GM18868 (cell line): ENCODE data around the gene PRICKLE1.
A peak's percentile ranks its signal among the peaks of the same experiment; 100 is the strongest.

ENCODE experiments used
- ATAC-seq: cut with Tn5 transposase; IDR thresholded peaks from one replicate; pipeline ENCODE4 v1.9.1; 2021; ENCODE audit warnings: mild to moderate bottlenecking, moderate library complexity; ENCODE audit not compliant: unreplicated experiment

The PRICKLE1 gene

DNA sequence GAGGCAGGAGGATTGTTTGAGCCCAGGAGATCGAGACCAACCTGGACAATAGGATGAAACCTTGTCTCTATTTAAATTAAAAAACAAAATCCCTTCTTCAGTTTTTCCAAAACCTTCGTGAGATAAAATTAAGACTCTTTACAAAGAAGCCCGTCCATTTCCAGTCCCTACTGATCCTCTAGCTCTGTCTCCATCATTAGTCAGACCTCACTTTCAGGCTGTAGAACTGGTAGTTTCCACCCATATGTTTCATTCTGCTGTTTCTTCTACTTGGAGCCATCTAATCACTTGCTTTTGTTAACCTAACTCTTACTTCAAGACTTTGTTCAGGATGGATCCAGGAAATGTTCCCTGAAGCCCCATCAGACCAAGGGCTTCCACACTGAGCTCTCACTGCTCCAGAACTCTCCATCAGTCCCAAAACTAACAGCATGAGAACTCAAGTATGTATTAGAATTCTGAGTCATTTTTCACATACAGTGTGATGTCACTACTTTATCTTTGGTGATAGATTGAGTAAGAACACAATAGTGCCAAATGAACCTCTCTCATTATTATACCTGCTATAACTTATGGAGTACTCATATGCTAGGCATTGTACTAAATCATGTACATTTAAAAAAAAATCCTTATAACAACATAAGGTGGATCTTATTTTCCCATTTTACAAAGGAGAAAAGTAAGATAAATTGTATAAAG is 90.8 kb downstream of the PRICKLE1 start:
- peak; percentile 51 for ATAC-seq

DNA sequence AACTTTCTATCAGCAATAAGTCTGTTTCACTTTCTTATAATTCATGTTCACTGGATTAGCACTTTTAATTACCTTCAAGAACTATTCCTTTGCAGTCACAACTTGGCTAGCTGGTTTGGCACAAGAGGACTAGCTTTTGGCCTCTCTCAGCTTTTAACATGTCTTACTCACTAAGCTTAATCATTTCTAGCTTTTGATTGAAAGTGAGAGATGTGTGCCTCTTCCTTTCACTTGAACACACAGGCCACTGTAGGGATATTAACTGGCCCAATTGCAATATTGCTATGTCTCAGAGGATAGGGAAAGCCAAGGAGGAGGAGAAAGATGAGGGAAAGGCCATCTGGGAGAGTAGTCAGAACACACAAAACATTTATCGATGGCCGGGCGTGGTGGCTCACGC is 92.7 kb downstream of the PRICKLE1 start:
- ATAC-seq: no peak

DNA sequence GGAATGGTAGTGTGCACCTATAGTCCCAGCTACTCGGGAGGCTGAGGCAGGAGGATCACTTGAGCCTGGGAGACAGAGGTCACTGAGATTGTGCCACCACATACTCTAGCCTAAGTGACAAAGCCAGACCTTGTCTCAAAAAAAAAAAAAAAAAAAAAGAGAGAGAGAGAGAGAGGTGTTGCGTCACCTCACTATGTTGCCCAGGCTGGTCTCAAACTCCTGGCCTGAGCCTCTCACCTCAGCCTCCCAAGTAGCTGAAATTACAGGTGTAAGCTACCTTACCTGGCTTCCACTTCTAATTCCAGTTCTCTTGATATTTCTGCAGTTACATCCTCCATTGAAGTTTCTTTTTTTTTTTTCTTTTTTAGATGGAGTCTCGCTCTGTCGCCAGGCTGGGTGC is 94.3 kb downstream of the PRICKLE1 start:
- no peak for ATAC-seq

DNA sequence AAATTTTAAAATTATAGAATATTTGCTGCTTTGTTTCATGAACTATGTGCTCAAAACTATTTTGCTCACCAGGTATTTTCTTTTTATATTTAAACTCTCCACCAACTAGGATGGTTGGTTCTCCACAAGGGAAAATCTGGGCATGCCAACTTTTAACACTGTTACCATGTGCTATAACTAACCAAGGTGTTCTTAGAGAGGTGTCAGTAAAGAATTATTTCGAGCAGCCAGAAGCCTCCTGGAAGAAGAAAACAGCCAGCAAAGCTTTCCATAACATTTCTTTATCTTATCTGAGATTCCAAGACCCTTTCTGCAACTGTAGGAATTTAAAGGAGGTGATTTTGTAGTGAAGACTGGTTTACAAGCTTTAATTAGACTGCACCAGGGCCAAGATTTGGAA is 97.3 kb downstream of the PRICKLE1 start:
- ATAC-seq: no peak

DNA sequence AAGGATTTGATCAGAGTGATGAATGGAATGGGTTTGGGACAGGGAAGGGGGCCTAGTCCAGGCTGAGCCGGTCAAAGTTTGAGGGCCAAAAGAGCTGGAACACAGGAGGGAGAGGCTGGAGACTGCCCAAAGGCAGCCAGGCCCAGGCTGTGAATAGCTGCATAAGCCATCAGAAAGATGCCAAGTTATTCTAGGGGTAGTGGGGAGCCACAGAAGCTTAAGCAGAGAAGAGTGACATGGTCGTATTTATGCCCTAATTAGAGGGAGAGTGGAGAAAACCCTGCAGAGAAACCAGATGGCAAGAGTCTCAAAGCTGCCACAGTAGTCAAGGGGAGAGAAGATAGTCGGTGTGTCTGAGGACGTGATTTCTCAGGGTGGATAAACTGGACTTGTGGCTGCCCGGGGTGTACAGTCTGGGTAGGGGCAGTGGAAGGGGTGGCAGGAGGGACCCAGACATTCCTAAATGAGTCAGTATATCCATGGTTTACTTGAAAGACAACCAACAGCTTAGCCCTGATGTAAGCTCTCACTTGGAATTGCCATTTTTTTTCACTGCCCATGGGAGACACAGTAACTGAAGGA is 99.2 kb downstream of the PRICKLE1 start:
- no peak for ATAC-seq

DNA sequence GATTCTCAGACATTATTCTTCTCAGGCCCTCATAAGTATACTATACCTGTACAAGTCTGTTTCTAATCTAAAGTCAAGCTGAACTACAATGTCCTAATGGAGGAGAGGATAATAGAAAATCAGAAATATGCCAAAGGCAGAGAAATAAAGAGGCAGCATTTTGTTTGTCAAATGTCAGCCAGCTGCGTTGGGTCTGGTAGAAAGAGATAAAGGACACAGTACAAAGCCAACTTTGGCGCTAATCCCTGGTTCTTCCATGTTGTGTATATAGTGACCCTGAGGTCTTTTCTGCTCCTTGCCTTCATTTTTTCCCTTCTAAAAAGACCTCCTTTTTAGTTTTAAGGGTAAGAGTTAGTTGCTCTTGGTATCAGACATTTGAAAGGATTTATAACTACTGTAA is 103.1 kb downstream of the PRICKLE1 start:
- no peak for ATAC-seq

DNA sequence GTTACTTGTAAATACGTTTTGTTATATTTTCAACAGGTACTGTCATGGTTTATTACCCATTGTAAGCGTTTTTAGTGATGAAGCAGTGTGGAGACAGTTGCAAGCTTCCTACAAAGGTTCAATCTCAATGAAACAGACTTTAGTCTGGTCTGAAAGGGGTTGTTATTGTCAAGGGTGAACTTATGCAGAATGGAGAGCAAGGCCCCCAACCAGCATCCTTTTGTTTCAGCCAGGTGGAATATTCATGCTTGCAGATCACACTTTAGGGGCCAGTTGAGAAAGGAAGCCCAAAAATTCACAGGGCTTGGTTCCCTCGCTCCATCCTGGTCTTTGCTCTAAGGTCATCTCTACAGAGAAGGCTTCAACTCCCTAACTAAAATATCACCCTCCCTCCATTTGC is 103.7 kb downstream of the PRICKLE1 start:
- ATAC-seq: no peak

DNA sequence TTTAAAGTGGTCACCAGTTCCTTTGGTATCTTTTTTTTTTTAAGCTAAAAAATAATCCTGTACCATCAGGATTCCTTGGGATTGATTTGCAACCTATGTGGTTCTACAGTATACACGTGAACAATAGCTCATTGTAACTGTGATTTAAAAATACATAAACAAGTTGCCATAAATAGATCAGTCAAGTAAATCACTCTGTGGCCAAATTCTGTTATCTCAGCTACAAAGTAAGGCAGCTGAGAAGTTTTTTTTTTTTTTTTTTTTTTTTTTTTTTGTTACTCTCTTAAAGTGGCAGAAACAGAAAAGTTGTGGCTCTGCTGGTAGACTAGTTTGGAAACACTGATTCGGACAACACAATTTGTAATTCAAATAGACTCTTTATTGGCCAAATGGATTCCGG is 104.5 kb downstream of the PRICKLE1 start:
- ATAC-seq: no peak

DNA sequence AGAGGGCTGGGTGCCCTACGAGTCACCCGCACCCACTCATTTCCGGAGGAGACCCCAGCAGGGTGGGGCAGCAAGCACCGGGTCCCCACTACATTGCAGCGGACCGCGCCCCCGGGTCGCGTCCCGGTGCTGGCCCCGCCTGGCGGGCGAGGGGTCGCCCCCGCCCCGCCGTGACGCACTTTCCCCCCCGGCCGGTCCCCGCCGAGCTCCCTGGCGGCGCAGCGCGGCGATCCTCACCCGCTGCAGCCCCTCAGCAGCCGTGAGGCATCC is 106.1 kb downstream of the PRICKLE1 start:
- ATAC-seq: peak; percentile 30

DNA sequence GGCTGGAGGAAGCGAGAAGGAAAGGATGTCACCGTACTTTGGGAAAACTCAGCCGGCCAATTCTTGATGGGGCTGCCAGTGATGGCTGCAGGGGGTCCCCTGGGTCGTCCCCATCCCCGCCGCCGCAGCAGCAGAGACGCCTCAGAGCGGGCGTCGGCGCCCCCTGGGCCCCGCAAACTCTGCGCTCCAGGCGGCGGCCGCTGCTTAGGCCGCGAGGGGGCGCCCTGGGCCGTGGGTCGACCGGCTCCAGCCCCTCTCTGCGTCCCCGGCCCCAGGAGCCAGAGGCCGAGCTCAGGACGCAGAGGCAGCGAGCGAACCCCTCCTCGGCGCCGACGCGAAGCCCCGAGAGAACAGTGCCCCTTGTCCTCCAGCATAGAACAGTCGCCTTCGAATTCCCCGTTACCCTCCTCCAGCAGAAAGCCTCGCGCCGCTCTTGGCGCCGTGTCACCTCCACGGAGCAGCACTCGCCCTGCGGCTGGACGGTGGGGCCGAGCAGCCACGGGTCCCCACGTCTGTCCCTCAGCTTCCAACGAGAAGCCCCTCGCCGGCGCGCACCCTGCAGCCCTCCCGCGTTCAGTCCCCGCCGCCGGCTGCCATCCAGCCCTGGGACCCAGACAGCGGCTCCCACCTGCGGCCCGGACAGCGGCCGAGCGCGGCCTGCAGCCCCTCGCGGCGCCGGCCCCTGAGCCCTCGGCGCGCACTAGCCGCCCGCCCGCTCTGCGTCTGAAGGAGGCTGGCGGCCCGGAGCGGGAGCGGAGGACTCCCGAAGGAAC is 106.6 kb downstream of the PRICKLE1 start:
- peak; percentile 79 for ATAC-seq

DNA sequence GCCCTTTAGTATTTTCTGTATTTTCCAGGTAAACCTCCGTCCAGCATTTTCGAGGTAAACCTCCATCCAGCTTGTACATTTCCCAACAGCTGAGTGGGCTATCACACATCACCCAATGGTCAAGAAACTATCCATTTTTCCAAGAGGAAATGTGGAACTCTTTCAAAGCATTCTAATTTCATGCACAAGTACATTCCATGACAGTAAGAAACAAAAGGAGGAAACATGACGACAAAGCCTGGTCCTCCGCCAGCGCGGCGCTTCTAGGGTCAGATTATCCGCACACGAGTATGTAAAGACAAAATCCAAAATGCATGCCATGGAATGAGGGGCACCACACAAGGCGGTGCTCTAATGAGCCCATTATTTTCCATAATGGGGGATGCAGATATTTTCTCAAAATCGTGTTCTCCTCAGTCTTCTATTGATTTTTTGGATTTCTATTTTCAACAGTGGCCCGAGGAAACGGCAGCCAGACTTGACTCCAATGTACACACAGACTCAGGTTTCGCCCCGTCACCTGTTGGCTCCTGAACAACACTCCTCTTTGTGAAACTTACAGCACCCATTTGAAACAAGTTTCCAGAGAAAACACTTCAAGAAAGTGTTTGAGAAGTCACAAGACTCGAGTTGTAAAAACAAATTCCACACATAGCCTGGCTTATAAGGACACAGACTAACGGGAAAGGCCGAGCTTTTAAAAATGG is 107.4 kb downstream of the PRICKLE1 start:
- no peak for ATAC-seq

DNA sequence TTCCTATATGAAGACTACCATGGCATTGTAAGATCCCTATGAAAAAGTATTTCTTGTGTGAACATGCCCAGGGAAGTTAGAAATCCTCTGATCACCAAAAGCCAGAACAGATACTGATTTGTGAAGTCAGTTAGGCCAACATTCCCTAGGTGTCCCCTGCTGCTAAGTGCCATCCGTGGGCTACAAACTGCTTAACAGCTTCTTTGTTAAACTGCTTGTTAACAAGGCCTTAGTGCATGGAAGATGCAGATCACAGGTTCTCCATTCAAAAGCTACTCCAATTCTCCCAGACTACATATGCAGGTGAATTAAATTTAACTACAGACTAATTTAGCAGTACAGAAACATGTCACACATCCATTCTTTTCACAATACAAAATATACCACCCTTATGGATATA is 108.2 kb downstream of the PRICKLE1 start:
- no peak for ATAC-seq

DNA sequence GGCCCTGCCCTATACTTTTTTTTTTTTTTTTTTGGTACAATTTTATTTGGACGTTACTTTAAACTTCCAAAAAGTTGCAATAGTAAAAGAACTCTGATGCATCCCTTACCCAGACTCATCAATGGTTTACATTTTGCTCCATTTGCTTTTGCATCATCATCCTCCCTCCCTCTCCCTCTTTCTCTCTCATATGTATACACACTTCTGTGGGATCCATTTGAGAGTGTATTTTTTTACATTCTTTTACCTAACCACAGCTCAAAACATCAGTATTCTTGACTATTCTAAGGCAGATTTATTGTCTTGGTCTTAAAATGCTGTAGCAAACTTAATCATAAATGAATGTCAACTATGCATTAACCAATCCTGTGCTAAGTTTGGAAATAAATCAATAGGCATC is 111.6 kb downstream of the PRICKLE1 start:
- ATAC-seq: no peak

DNA sequence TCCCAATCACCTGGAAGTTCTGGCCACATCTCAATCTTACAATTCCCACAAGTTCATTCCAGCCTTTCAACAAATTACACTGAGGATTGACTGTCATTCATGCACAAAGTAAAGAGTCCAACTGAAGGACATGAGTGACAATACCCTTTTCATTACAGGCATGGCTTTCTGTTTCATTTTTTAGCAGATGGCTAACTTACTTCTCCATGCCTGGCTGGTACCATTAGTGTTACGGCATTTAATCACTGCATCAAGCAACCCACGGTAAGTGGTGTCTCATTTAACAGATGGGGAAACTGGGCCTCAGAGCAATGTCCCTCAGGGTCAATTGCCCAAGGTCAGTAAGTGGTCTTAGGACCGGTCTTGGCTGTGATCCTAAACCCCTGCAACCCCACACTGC is 114.4 kb downstream of the PRICKLE1 start:
- peak; percentile 56 for ATAC-seq

DNA sequence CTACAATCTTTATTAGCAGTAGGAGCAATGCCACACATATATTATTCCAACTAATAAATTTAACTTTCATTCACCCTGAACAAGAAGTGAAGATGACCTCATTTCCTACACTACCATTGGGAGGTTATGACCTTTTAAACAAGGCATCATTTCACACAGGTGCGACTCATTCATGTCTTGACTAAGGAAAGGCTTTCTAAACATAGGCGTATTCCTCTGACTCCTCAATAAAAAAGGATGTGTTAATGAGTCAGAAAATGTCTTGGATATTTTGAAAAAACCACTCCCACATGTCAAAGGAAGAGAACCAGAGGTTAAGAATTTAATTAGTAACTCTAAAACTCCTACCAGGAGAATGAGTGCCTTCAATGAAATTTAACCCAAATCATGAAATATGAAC is 115.2 kb downstream of the PRICKLE1 start:
- ATAC-seq: no peak

DNA sequence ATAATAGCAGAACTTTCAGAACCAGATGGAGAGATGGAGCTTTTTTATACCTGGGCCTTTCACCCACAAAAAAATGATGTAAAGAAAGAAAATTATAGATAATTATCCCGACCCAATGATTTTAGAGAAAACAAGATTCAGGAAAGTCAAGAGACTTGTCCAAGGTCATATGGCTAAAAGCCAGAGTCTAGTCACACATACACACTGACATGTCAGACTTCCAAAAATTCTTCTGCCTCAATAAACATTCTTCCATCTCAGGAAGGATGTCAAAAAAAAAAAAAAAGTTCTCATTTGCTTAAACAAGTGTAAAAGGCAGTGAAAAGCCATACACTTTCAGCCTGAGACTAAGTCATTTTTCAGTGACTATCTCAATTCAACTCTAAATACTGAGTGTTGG is 116.0 kb downstream of the PRICKLE1 start:
- no peak for ATAC-seq

DNA sequence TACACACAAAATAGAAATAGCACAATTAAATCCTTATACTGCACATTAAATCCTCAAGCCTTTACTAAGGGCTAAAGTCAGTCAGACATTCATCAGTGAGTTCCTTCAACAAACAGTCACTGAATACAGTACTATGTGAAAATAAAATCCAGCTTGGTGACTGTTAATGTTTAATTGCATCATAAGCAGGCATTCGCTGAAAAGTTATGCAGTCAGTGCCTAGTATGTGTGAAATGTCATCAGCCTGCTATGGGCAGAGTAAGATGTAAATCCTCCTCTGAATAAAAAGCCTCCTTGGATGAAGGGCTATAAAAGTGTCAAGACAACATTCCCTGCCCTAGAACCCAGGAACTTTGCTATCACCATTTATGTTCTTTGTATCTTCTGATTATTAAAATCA is 116.4 kb downstream of the PRICKLE1 start:
- ATAC-seq: no peak

DNA sequence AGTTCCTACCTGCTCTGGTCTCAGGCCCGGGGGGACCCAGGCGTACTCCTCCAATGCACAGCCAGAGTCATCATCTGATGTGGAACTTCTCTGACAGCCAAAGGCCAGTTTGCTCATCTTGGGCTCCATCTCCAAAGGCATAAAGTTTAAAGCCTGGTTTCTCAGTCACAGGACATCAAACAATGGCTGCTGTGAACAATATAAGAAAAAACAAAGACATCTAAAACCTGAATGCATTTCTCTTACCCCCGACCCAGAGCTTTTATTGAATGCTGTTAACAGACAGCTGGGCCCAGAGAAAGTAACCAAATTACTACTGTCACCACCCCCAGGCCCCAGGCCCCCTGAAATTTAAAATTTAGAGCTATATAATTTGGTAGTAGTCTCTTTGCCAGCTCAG is 117.2 kb downstream of the PRICKLE1 start:
- ATAC-seq: no peak

DNA sequence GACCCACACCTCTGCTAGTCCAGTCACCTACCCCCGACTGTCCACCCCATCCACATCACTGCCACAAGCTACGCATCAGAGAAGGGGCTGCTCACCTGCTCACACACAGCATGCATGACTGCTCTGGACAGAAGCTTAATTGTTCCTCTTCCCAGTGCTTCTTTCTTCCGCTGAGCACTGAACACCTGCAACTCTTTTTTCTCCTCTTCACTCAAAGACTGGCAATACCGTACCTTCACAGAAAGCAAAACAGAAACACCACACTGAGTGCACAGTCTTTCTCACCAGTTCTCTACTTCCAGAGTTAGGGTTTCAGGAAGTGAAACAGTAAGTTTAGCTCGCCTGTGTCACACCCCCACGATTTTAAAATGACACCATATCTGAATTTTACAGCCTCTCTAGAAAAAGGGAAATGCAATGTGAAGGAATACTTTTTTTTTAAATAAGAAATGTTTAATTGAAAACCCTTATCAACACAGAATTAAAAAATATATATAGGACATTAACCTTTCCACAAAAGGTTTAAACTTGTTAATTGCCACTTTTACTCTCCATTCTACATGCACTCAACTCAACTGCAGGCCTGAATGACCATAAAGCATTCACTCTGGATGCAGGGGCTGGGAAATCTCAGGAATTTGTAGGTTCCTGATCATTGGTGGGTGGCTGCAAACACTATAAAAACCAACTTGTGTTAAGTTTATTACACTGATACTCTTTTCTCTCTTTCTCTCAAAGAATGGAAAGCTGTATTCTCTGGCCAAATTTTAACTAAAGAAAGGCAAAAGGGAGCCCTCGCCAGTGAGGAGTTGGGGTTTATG is 120.0 kb downstream of the PRICKLE1 start:
- ATAC-seq: peak; percentile 95

DNA sequence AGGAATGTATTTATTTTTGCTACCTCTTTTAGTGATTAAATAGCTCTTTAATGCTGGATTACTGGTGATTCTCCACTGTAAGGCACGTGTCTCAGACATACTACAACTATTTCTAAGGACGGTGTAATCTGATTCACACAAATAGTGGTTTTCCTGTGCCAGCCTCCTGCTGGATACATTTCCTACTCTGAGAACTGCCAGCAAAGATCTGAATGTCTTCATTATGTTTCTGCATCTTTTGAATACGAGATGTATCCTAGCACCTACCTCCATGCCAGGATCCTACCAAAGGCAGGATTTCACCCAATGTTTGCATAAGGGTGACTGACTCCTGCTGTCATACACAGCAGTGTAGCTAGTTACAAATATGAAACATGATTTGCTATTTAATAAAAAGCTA is 120.6 kb downstream of the PRICKLE1 start:
- ATAC-seq: peak; percentile 6

DNA sequence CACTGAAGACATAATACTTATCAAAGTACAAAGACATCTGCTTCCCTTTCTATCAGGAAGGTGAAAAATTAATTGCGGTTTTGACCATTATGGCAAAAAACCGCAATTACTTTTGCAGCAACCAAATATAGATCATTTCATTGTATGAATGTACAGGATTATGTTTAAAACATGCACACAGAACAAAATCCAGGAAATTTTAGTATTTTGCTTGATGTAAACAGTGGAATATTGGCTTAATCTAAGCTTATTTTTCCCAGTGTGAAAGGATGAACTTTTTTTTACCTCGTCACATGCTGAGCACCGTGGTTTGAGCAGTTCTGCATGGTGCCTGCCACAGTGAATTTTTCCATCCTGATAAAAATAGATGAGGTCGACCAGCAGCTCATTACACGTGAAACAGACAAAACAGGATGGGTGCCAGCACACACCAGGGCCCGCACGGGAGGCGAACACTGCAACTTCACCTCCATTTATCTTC is 121.2 kb downstream of the PRICKLE1 start:
- peak; percentile 22 for ATAC-seq
